ENCODE results near the gene PPT2. TPM values are rescaled to one million over a fixed set of nuclear protein-coding genes. Genes with fewer than 3 reads are reported as not detected.
A peak's percentile ranks its signal among the peaks of the same experiment; 100 is the strongest.

PPT2 gene
- total and polyA plus RNA-seq, 2 experiments from 2014 or later = 8.9 to 20.6 TPM

DNA sequence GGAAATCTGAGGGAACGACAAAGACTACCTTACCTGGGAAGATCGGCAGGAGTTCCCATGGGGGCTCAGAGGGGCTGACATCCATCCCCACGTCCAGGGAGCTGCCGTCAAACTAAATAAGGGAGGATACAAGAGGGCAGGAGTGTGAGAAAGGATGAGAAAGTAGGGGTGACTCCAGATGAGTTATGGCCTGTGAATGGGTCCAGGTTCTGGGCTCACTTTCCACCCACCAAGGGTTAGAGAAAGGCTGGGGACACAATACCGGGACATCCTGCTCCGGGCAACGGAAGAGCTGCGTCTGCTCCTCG is 26.6 kb upstream of the PPT2 start:
- Histone ChIP-seq H3K4me2 (peak overlapping the region; percentile 86), H4K20me1 (replicated peaks; ENCODE audit: insufficient read depth) (0 out of 2 replicates have a peak, but pooled peaks cover 5% of the 10 kb centered on the region), H3K79me2 (replicated peaks; ENCODE audit: insufficient read depth) (peaks cover 20% of the 10 kb centered on the region), H3K27me3 (ENCODE audit: insufficient read depth) (no peaks in the 10 kb centered on the region), H3K9me2 (ENCODE audit: insufficient read depth) (no peaks in the 10 kb centered on the region), H3K4me3 (peak overlapping the region; percentile 86), H2AFZ (peak overlapping the region; percentile 54; the same call in 1 of the 2 replicates), H3F3A (replicated peaks; ENCODE audit: low read depth) (peaks cover 10% of the 10 kb centered on the region; the same call in 1 of the 2 replicates), H3K27ac (ENCODE audit: low read depth) (peak overlapping the region; percentile 94), H3K36me3 (ENCODE audit: insufficient read depth) (0 out of 2 replicates have a peak, but pooled peaks cover 7% of the 10 kb centered on the region), H3K4me1 (ENCODE audit: insufficient read depth) (peaks cover 22% of the 10 kb centered on the region)
- Mint-ChIP-seq H3K27me3 (ENCODE audit: insufficient read depth, low read depth, poor library complexity) (peaks cover 16% of the 10 kb centered on the region), H3K9me3 (no peaks in the 10 kb centered on the region), H3K27ac (peak overlapping the region; percentile 99), H3K4me3 (peak overlapping the region; percentile 100), H3K4me1 (peaks cover 23% of the 10 kb centered on the region), H3K36me3 (ENCODE audit: low read depth) (peaks cover 30% of the 10 kb centered on the region)
- DNase-seq (ENCODE audit: low spot score) = no peak
- TF ChIP-seq, protein P1, sequence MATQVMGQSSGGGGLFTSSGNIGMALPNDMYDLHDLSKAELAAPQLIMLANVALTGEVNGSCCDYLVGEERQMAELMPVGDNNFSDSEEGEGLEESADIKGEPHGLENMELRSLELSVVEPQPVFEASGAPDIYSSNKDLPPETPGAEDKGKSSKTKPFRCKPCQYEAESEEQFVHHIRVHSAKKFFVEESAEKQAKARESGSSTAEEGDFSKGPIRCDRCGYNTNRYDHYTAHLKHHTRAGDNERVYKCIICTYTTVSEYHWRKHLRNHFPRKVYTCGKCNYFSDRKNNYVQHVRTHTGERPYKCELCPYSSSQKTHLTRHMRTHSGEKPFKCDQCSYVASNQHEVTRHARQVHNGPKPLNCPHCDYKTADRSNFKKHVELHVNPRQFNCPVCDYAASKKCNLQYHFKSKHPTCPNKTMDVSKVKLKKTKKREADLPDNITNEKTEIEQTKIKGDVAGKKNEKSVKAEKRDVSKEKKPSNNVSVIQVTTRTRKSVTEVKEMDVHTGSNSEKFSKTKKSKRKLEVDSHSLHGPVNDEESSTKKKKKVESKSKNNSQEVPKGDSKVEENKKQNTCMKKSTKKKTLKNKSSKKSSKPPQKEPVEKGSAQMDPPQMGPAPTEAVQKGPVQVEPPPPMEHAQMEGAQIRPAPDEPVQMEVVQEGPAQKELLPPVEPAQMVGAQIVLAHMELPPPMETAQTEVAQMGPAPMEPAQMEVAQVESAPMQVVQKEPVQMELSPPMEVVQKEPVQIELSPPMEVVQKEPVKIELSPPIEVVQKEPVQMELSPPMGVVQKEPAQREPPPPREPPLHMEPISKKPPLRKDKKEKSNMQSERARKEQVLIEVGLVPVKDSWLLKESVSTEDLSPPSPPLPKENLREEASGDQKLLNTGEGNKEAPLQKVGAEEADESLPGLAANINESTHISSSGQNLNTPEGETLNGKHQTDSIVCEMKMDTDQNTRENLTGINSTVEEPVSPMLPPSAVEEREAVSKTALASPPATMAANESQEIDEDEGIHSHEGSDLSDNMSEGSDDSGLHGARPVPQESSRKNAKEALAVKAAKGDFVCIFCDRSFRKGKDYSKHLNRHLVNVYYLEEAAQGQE (IDR thresholded peaks at IDR 0.05; ENCODE audit: unreplicated experiment) = no peak
- TF ChIP-seq JUNB (IDR thresholded peaks at IDR 0.05; ENCODE audit: unreplicated experiment) (no peak), EZH2 (IDR thresholded peaks at IDR 0.05; ENCODE audit: low read depth, unreplicated experiment) (no peak), NANOG (IDR thresholded peaks at IDR 0.05; ENCODE audit: borderline replicate concordance) (no peak), POLR2AphosphoS5 (IDR thresholded peaks at IDR 0.05; ENCODE audit: low read depth) (no peak), CREB1 (CRISPR knock-in tag; IDR thresholded peaks at IDR 0.05; ENCODE audit: low read depth) (no peak), ZNF331 (CRISPR knock-in tag; IDR thresholded peaks at IDR 0.05; ENCODE audit: low read depth) (no peak), EZH2phosphoT487 (IDR thresholded peaks at IDR 0.05; ENCODE audit: unreplicated experiment) (no peak), ZNF114 (CRISPR knock-in tag; IDR thresholded peaks at IDR 0.05) (no peak), STAT1 (IDR thresholded peaks at IDR 0.05; ENCODE audit: unreplicated experiment) (no peak)
- TF ChIP-seq, protein P2, sequence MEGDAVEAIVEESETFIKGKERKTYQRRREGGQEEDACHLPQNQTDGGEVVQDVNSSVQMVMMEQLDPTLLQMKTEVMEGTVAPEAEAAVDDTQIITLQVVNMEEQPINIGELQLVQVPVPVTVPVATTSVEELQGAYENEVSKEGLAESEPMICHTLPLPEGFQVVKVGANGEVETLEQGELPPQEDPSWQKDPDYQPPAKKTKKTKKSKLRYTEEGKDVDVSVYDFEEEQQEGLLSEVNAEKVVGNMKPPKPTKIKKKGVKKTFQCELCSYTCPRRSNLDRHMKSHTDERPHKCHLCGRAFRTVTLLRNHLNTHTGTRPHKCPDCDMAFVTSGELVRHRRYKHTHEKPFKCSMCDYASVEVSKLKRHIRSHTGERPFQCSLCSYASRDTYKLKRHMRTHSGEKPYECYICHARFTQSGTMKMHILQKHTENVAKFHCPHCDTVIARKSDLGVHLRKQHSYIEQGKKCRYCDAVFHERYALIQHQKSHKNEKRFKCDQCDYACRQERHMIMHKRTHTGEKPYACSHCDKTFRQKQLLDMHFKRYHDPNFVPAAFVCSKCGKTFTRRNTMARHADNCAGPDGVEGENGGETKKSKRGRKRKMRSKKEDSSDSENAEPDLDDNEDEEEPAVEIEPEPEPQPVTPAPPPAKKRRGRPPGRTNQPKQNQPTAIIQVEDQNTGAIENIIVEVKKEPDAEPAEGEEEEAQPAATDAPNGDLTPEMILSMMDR (conservative IDR thresholded peaks at IDR 0.05; ENCODE audit: low read depth in 2 of 2) = no peak
- TF ChIP-seq, protein P3, sequence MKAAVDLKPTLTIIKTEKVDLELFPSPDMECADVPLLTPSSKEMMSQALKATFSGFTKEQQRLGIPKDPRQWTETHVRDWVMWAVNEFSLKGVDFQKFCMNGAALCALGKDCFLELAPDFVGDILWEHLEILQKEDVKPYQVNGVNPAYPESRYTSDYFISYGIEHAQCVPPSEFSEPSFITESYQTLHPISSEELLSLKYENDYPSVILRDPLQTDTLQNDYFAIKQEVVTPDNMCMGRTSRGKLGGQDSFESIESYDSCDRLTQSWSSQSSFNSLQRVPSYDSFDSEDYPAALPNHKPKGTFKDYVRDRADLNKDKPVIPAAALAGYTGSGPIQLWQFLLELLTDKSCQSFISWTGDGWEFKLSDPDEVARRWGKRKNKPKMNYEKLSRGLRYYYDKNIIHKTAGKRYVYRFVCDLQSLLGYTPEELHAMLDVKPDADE (IDR thresholded peaks at IDR 0.05) = no peak
- TF ChIP-seq, protein P4, sequence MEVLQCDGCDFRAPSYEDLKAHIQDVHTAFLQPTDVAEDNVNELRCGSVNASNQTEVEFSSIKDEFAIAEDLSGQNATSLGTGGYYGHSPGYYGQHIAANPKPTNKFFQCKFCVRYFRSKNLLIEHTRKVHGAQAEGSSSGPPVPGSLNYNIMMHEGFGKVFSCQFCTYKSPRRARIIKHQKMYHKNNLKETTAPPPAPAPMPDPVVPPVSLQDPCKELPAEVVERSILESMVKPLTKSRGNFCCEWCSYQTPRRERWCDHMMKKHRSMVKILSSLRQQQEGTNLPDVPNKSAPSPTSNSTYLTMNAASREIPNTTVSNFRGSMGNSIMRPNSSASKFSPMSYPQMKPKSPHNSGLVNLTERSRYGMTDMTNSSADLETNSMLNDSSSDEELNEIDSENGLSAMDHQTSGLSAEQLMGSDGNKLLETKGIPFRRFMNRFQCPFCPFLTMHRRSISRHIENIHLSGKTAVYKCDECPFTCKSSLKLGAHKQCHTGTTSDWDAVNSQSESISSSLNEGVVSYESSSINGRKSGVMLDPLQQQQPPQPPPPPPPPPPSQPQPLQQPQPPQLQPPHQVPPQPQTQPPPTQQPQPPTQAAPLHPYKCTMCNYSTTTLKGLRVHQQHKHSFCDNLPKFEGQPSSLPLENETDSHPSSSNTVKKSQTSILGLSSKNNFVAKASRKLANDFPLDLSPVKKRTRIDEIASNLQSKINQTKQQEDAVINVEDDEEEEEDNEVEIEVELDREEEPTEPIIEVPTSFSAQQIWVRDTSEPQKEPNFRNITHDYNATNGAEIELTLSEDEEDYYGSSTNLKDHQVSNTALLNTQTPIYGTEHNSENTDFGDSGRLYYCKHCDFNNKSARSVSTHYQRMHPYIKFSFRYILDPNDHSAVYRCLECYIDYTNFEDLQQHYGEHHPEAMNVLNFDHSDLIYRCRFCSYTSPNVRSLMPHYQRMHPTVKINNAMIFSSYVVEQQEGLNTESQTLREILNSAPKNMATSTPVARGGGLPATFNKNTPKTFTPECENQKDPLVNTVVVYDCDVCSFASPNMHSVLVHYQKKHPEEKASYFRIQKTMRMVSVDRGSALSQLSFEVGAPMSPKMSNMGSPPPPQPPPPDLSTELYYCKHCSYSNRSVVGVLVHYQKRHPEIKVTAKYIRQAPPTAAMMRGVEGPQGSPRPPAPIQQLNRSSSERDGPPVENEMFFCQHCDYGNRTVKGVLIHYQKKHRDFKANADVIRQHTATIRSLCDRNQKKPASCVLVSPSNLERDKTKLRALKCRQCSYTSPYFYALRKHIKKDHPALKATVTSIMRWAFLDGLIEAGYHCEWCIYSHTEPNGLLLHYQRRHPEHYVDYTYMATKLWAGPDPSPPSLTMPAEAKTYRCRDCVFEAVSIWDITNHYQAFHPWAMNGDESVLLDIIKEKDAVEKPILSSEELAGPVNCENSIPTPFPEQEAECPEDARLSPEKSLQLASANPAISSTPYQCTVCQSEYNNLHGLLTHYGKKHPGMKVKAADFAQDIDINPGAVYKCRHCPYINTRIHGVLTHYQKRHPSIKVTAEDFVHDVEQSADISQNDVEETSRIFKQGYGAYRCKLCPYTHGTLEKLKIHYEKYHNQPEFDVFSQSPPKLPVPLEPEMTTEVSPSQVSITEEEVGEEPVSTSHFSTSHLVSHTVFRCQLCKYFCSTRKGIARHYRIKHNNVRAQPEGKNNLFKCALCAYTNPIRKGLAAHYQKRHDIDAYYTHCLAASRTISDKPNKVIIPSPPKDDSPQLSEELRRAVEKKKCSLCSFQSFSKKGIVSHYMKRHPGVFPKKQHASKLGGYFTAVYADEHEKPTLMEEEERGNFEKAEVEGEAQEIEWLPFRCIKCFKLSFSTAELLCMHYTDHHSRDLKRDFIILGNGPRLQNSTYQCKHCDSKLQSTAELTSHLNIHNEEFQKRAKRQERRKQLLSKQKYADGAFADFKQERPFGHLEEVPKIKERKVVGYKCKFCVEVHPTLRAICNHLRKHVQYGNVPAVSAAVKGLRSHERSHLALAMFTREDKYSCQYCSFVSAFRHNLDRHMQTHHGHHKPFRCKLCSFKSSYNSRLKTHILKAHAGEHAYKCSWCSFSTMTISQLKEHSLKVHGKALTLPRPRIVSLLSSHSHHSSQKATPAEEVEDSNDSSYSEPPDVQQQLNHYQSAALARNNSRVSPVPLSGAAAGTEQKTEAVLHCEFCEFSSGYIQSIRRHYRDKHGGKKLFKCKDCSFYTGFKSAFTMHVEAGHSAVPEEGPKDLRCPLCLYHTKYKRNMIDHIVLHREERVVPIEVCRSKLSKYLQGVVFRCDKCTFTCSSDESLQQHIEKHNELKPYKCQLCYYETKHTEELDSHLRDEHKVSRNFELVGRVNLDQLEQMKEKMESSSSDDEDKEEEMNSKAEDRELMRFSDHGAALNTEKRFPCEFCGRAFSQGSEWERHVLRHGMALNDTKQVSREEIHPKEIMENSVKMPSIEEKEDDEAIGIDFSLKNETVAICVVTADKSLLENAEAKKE (CRISPR knock-in tag; IDR thresholded peaks at IDR 0.05) = no peak
- no peak for ATAC-seq

Data from GM23338 (cell line).